Ramos (cell line): Measurements from ENCODE around the gene TMPRSS5.

Source experiments
- in situ Hi-C: fragments of 300-500 bp; cut with MboI; formaldehyde crosslinking; loops from one replicate; pipeline ENCODE4 v1.14.3; 2022; ENCODE audit warnings: low sequenced_read_pairs; ENCODE audit not compliant: unreplicated experiment

Gene TMPRSS5

GRCh38 chr11:113698515-113698914 is 7.6 kb downstream of the TMPRSS5 start:
- in situ Hi-C loops = no loop called here

- in situ Hi-C loops = no loop called here
These were observed 8.2 kb downstream of the TMPRSS5 start for GRCh38 chr11:113697756-113698407.

- in situ Hi-C loops = no loop called here
These were observed 9.0 kb downstream of the TMPRSS5 start for GRCh38 chr11:113697111-113697510.

GRCh38 chr11:113695207-113695606 is 10.9 kb downstream of the TMPRSS5 start:
- in situ Hi-C loops = no loop called here

- in situ Hi-C loops = no loop called here
These were observed 11.7 kb downstream of the TMPRSS5 start for GRCh38 chr11:113694390-113694789.

GRCh38 chr11:113693030-113693429 is 13.1 kb downstream of the TMPRSS5 start:
- in situ Hi-C loops = no loop called here

- in situ Hi-C loops = no loop called here
These were observed 15.2 kb downstream of the TMPRSS5 start for GRCh38 chr11:113690619-113691569.

- in situ Hi-C loops = no loop called here
These were observed 16.1 kb downstream of the TMPRSS5 start for GRCh38 chr11:113689768-113690618.

GRCh38 chr11:113685654-113686359 is 20.3 kb downstream of the TMPRSS5 start:
- in situ Hi-C loops = no loop called here

GRCh38 chr11:113684496-113684895 is 21.6 kb downstream of the TMPRSS5 start:
- in situ Hi-C loops = no loop called here

- in situ Hi-C loops = no loop called here
These were observed 22.5 kb downstream of the TMPRSS5 start for GRCh38 chr11:113683481-113684046.

- in situ Hi-C loops = no loop called here
These were observed 24.2 kb downstream of the TMPRSS5 start for GRCh38 chr11:113681711-113682413.

- in situ Hi-C loops = no loop called here
These were observed 24.8 kb downstream of the TMPRSS5 start for GRCh38 chr11:113681282-113681681.

GRCh38 chr11:113677685-113678084 is 28.4 kb downstream of the TMPRSS5 start:
- in situ Hi-C loops = no loop called here

- in situ Hi-C loops = no loop called here
These were observed 30.5 kb downstream of the TMPRSS5 start for GRCh38 chr11:113675565-113675964.

GRCh38 chr11:113675003-113675561 is 31.0 kb downstream of the TMPRSS5 start:
- in situ Hi-C loops = no loop called here

GRCh38 chr11:113674397-113674685 is 31.8 kb downstream of the TMPRSS5 start:
- in situ Hi-C loops = no loop called here

- in situ Hi-C loops = no loop called here
These were observed 32.3 kb downstream of the TMPRSS5 start for GRCh38 chr11:113673550-113674396.
